Activated CD4-positive, alpha-beta T cell treated with anti-CD3 and anti-CD28 coated beads, Interleukin-2, amount 50 U/mL, for 24 hours (primary cell): ENCODE results near the gene PLXNB2.
A peak's percentile ranks its signal among the peaks of the same experiment; 100 is the strongest.
"Not testable (repeated sequence)": the region's sequence is repeated elsewhere in the genome, so short reads cannot be mapped to it uniquely, and the experiment has no call there.

Experiments
- DNase-seq, 2 donors: peaks; one replicate each; pipeline ENCODE4 v3.0.0-alpha.2; 2020; ENCODE audit warnings: low read depth in 1 of 2, low spot score in 1 of 2

Gene PLXNB2

GRCh38 chr22:50306753-50307749 is at the start of gene PLXNB2:
PLXNB2 (minus strand) TSS chr22:50307646; CDS start chr22:50290584, 17,062 bp downstream.
- no peak for DNase-seq

- no peak for DNase-seq
Observed at GRCh38 chr22:50357222-50357621, 49.8 kb upstream of the PLXNB2 start.

DNA sequence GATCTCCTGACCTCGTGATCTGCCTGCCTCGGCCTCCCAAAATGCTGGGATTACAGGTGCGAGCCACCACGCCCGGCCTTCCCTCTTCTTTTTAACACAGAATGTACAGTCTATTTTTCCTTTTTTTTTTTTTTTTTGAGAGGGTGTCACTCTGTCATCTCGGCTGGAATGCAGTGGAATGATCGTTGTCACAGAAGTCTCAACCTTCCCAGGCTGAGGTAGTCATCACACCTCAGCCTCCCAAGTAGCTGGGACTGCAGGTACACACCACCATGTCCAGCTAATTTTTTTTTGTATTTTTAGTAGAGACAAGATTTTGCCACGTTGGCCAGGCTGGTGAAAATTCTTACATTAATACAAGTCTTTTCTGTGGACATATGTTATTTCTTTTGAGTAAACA is 48.7 kb upstream of the PLXNB2 start:
- no peak for DNase-seq

- no peak for DNase-seq
Observed at GRCh38 chr22:50348058-50348457, 40.6 kb upstream of the PLXNB2 start.

DNA sequence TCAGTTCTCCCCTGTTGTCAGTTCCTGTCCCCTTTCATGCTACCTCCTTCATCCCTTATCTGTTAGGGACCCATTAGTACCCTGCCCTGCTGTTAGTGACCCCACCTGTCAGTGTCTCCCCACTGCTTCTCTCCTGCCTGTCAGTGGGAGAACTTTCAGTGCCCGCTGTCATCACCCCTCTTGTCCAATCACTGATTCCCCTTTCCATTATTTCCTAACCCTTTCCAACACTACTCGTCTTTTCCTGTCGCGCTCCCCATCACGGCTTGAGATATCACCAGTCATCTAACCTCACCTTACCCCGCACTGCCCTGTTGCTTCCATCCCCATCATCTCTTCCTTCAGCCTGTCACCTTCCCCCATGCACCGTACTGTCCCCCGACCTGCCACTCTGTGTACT is 39.7 kb upstream of the PLXNB2 start:
- no peak for DNase-seq

- DNase-seq, result no peak
Observed at GRCh38 chr22:50346470-50346869, 39.0 kb upstream of the PLXNB2 start.

GRCh38 chr22:50343541-50343935 is 36.1 kb upstream of the PLXNB2 start:
- DNase-seq, result no peak

- peak; percentile 81 to 90 for DNase-seq
Observed at GRCh38 chr22:50342651-50343540, 35.5 kb upstream of the PLXNB2 start, which contains the start of gene PPP6R2. PPP6R2 (plus strand) TSS chr22:50343327; CDS start chr22:50393909, 50,582 bp downstream.

DNA sequence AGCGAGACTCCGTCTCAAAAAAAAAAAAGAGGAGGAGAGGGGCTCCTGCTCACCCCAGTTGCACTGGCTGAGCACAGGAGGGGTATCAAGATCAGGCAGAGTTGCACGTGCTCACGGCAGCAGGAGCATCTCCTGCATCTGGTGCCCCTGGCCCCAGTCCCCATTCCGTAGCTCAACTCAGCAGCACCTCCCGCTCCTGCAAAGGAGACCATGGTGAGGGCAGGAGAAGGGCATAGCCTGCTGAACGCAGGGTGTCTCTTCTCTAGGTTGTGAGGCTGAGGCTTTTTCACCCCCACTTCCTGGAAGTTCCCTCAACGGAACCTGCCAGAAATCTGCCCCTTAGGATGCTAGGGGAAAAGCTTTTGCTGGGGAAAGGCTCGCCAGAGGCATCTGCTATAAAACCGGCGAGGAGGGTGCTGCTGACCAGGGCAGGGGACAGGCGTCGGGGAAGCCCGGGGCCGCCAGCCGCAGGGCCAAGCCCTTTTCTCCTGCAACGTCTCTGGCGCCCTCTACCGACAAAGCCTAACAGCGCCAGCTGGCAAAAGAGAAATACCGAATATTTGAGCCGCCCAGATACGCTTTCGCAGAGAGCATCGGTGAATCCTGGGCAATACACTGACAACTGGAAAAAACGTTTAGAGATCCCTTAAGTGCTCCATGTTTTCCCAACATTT is 34.7 kb upstream of the PLXNB2 start:
- peak; percentile 74 to 87 for DNase-seq

- no peak for DNase-seq
Observed at GRCh38 chr22:50339945-50340879, 32.8 kb upstream of the PLXNB2 start.

DNA sequence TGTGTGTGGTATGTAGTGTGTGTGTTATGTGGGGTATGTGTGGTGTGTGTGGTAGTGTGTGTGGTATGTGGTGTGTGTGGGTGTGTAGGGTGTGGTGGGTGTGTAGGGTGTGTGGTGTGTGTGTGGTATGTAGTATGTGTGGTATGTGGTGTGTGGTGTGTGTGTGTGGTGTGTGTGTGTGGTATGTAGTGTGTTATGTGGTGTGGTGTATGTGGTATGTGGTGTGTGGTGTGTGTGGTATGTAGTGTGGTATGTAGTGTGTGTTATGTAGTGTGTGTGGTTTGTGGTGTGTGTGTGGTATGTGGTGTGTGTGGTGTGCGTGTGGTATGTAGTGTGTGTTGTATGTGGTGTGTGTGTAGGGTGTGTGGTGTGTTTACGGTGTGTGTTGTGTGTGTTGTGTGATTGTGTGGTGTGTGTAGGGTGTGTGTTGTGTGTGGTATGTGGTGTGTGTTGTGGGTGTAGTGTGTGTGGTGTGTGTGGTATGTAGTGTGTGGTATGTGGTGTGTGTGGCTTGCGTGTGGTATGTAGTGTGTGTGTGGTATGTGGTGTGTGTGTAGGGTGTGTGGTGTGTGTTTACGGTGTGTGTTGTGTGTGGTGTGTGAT is 31.5 kb upstream of the PLXNB2 start:
- DNase-seq, result no peak

DNA sequence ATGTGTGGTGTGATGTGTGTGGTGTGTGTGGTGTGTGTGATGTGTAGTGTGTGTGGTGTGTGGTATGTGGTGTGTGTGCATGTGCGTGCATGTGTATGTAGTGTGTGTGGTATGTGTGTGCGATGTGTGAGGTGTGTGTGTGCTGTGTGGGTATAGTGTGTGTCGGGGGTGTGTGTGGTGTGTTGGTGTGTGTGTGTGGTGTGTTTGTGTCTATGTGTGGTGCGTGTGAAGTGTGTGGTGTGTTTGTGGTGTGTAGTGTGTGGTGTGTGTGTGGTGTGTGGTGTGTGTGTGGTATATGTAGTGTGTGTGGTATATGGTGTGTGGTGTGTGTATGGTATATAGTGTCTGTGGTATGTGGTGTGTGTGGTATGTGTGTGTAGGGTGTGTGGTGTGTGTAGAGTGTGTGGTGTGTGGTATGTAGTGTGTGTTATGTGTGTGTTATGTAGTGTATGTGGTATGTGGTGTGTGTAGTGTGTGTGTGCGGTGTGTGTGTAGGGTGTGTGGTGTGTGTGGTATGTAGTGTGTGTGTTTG is 30.7 kb upstream of the PLXNB2 start:
- DNase-seq, result no peak

GRCh38 chr22:50337262-50338041 is 30.0 kb upstream of the PLXNB2 start:
- DNase-seq, result no peak

DNA sequence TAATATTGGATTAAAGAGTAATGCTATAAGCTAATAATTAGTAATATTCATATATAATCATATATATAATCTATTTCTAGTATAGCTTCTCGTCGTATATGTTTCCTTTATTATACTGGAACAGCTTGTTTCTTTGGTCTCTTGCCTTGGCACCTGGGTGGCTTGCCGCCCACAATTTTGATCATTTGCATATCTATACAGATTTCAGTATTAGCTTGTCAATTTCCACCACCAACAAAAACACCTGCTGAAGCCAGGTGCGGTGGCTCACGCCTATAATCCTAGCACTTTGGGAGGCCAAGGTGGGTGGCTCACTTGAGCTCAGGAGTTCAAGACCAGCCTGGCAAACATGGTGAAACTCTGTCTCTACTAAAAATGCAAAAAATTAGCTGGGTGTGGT is 27.0 kb upstream of the PLXNB2 start:
- not testable (repeated sequence) for DNase-seq

DNA sequence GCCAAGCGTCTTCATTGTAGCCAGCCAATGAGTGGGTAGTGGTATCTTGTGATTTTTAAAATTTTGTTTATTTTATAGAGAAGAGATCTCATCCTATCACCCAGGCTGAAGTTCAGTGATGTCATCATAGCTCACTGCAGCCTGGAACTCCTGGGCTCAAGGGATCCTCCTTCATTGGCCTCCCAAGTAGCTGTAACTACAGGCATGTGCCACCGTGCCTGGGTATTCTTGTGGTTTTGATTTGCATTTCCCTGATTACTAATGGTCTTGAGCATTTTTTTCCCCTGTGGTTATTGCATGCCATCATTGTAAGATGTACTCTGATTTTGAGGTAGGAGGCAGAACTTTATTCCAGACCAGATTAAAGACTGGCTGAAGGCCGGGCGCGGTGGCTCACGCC is 21.8 kb upstream of the PLXNB2 start:
- DNase-seq, result no peak

DNA sequence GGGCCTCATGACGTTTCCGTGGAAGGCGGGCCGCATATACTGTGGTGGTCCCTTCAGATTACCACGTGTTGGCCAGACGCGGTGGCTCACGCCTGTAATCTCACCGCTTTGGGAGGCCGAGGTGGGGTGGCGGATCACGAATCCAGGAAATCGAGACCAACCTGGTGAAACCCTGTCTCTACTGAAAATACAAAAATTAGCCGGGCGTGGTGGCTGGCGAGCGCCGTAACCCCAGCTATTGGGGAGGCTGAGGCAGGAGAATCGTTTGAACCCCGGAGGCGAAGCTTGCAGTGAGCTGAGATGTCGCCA is 20.2 kb upstream of the PLXNB2 start:
- DNase-seq, result no peak

- DNase-seq, result peak; percentile 27 to 52
Observed at GRCh38 chr22:50326956-50327710, 19.7 kb upstream of the PLXNB2 start, which contains the start of gene DENND6B. DENND6B (minus strand) TSS chr22:50327012; CDS start chr22:50326988, 24 bp downstream.
